Gastroesophageal sphincter (tissue), 3 donors: ENCODE results near the gene SLC35G6.

ENCODE experiments used
- CTCF ChIP-seq, 4 experiments: fragments of 200-600 bp in 2 of 4; fragments of 450-650 bp in 2 of 4; sonication (generic) in 1 of 4; IDR thresholded peaks; one replicate each; pipeline ENCODE4 v1.5.1; 2017 to 2019; ENCODE audit warnings: antibody characterized with exemption in 4 of 4, mild to moderate bottlenecking in 2 of 4, moderate library complexity in 2 of 4
- EP300 ChIP-seq: sonication (generic); formaldehyde crosslinking; IDR thresholded peaks from one replicate; pipeline ENCODE4 v1.6.1; 2017; ENCODE audit warnings: antibody characterized with exemption, mild to moderate bottlenecking
- POLR2A ChIP-seq, 2 donors: fragments of 450-650 bp; IDR thresholded peaks; one replicate each; pipeline ENCODE4 v1.6.1; 2017; ENCODE audit warnings: antibody characterized with exemption in 2 of 2, mild to moderate bottlenecking in 2 of 2, moderate library complexity in 1 of 2
- POLR2AphosphoS5 ChIP-seq: sonication (generic); formaldehyde crosslinking; IDR thresholded peaks from one replicate; pipeline ENCODE4 v1.6.1; 2017; ENCODE audit warnings: antibody characterized with exemption

- no peak for TF ChIP-seq POLR2A (IDR thresholded peaks at IDR 0.05)
- TF ChIP-seq CTCF (IDR thresholded peaks at IDR 0.05) = no peak
- TF ChIP-seq POLR2AphosphoS5 = no peak
- TF ChIP-seq EP300 = no peak
Observed at GRCh38 chr17:7511108-7511507, 29.9 kb downstream of the SLC35G6 start.
